ENCODE data around the gene RHEBL1. TPM values are rescaled to one million over a fixed set of nuclear protein-coding genes. Genes with fewer than 3 reads are reported as not detected.

Gene RHEBL1
- total and polyA plus RNA-seq, 2 experiments from 2014 or later = 0.65 to 0.86 TPM

DNA sequence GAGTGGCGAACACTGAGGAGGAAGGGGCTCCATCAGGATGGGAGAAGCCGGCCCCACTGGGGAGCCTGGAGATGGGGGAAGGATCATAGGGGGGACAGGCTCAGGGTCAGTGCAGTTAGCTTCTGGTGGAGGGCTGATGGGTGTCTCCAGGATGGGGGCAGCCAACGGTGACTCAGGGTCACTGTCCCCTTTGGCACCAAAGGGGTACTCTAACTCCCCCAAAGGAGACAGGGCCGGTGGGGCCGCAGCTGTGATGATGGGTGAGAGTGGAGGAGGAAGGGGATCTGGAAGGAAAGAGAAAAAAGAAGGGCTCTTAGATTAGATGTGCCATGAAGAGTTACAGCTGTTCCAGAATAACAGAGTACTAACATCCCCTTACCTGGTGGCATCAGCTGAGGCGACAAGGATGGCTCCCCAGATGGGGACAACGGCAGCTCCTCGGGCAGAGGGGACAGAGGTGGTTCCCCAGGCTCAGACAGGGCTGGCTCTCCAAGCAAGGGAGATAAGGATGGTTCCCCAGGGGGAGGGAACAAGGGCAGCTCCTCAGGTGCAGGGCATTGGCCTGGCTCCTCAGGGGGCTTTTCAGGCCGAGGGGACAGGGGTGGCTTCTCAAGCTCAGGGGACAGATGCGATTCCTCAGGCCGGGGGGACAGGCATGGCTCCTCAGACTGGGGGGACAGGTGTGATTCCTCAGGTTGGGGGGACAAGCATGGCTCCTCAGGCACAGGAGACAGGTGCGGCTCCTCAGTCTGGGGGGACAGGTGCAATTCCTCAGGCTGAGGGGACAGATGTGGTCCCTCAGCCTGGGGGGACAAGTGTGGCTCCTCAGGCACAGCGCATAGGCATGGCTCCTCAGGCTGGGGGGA is 19.0 kb downstream of the RHEBL1 start:
- peaks cover 38% of the 10 kb centered on the region for H3K36me3 ChIP-seq (ENCODE audit: low read depth)
- H4K20me1 ChIP-seq (ENCODE audit: insufficient read depth) = peaks cover 14% of the 10 kb centered on the region
- H3K4me2 ChIP-seq (ENCODE audit: unreplicated experiment) = no peak overlapping the region
- H3K9ac ChIP-seq = no peak overlapping the region
- no peak overlapping the region for H3K27ac ChIP-seq
- H3K9me2 ChIP-seq (ENCODE audit: insufficient read depth) = no peaks in the 10 kb centered on the region
- no peaks in the 10 kb centered on the region for H3K9me3 ChIP-seq (ENCODE audit: low read depth)
- peaks cover 8% of the 10 kb centered on the region for H3K4me1 ChIP-seq (ENCODE audit: insufficient read depth)
- no peak overlapping the region for H2AFZ ChIP-seq
- in situ Hi-C loops (cut with MboI) = no loop called here
- no peaks in the 10 kb centered on the region for H3F3A ChIP-seq (ENCODE audit: insufficient read depth)
- peaks cover 90% of the 10 kb centered on the region for H3K79me2 ChIP-seq (ENCODE audit: insufficient read depth)
- DNase-seq = no peak
- no peaks in the 10 kb centered on the region for H3K27me3 ChIP-seq (replicated peaks; ENCODE audit: insufficient read depth)
- TF ChIP-seq EZH2phosphoT487 (IDR thresholded peaks at IDR 0.05; ENCODE audit: insufficient read depth, low read depth) = no peak
- TF ChIP-seq EZH2 (IDR thresholded peaks at IDR 0.05; ENCODE audit: insufficient read depth, poor library complexity, severe bottlenecking) = no peak
- 94 to 95% methylated on average over 13 of the region's 13 CpGs for WGBS, 2 experiments (ENCODE audit: low coverage in 1 of 2, low lambda C conversion rate in 2 of 2, missing lambda C conversion rate in 2 of 2)
- no peak overlapping the region for H3K4me3 ChIP-seq

DNA sequence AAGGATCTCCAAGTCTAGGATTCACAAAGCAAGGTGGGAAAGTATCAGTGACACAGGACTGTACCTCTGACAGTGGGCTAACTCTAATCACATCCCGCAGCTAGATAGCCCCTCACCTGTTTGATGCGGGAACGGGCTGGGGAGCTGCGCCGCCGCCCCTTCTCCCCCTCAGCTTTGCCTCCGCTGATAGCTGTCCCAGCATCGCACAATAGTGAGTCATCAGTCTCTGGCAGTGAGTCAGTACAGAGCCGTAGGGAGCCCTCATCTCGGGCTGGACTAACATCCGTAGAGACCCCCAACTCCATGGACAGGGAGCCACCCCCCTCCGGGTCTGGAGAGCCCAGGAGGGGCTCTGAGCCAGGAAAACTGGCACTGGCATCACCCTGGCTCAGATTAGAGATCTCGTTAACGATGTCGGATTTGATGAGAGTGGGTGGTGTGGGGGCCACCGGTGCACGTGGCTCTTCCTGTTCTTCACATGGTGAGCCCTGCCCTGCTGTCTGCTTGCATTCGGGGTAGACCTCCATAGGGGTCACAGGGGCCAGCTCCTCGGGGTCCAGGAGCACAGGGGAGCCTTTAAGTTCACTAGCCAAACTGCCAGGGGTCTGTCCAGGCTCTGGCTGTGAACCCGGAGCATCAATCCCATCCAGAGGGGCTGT is 20.1 kb downstream of the RHEBL1 start:
- no peaks in the 10 kb centered on the region for H3K9me2 ChIP-seq (ENCODE audit: insufficient read depth)
- H3K27ac ChIP-seq = no peak overlapping the region
- peaks cover 80% of the 10 kb centered on the region for H3K79me2 ChIP-seq (ENCODE audit: insufficient read depth)
- peaks cover 3% of the 10 kb centered on the region for H4K20me1 ChIP-seq (ENCODE audit: insufficient read depth)
- peaks cover 46% of the 10 kb centered on the region for H3K36me3 ChIP-seq (ENCODE audit: low read depth)
- no peak overlapping the region for H3K4me2 ChIP-seq (ENCODE audit: unreplicated experiment)
- TF ChIP-seq EZH2 (IDR thresholded peaks at IDR 0.05; ENCODE audit: insufficient read depth, poor library complexity, severe bottlenecking) (no peak), EZH2phosphoT487 (IDR thresholded peaks at IDR 0.05; ENCODE audit: insufficient read depth, low read depth) (no peak)
- H3K9ac ChIP-seq = no peak overlapping the region
- H3K4me3 ChIP-seq = no peak overlapping the region
- in situ Hi-C loops (cut with MboI) = no loop called here
- no peaks in the 10 kb centered on the region for H3F3A ChIP-seq (ENCODE audit: insufficient read depth)
- 73 to 74% methylated on average over 20 of the region's 20 CpGs for WGBS, 2 experiments (ENCODE audit: low coverage in 1 of 2, low lambda C conversion rate in 2 of 2, missing lambda C conversion rate in 2 of 2)
- no peaks in the 10 kb centered on the region for H3K27me3 ChIP-seq (replicated peaks; ENCODE audit: insufficient read depth)
- H3K4me1 ChIP-seq (ENCODE audit: insufficient read depth) = peaks cover 3% of the 10 kb centered on the region; the same call in 1 of the 2 replicates
- no peak overlapping the region for H2AFZ ChIP-seq
- peak; percentile 61 for DNase-seq
- no peaks in the 10 kb centered on the region for H3K9me3 ChIP-seq (ENCODE audit: low read depth)

DNA sequence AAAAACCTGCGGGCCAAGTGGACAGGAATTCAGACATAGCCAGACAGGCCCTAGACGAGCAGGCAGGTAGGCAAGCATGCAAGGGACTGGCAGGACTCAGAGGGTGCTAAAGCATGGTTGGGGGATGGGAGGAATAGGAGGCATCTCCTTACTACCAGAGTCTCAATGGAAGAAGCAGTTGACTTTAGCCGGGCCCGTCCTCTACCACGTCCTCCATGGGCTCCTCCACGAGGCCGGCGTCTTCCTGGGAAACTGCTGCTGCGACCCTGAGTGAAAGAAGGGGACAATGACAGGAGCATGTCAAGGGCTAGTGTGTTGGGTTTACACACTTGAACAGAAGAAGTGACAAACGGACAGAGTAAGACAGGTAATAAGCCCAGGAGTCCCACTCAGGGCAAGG is 20.8 kb downstream of the RHEBL1 start:
- in situ Hi-C loops (cut with MboI) = no loop called here
- TF ChIP-seq EZH2phosphoT487 (IDR thresholded peaks at IDR 0.05; ENCODE audit: insufficient read depth, low read depth) (no peak), EZH2 (IDR thresholded peaks at IDR 0.05; ENCODE audit: insufficient read depth, poor library complexity, severe bottlenecking) (no peak)
- no peak for DNase-seq
- Histone ChIP-seq H3K4me2 (ENCODE audit: unreplicated experiment) (no peak overlapping the region), H2AFZ (no peak overlapping the region), H3F3A (ENCODE audit: insufficient read depth) (no peaks in the 10 kb centered on the region), H3K9me2 (ENCODE audit: insufficient read depth) (no peaks in the 10 kb centered on the region), H3K36me3 (ENCODE audit: low read depth) (peaks cover 46% of the 10 kb centered on the region), H3K27me3 (replicated peaks; ENCODE audit: insufficient read depth) (no peaks in the 10 kb centered on the region), H3K4me1 (ENCODE audit: insufficient read depth) (peaks cover 3% of the 10 kb centered on the region; the same call in 1 of the 2 replicates), H3K27ac (no peak overlapping the region), H3K9me3 (ENCODE audit: low read depth) (no peaks in the 10 kb centered on the region), H4K20me1 (ENCODE audit: insufficient read depth) (no peaks in the 10 kb centered on the region), H3K79me2 (ENCODE audit: insufficient read depth) (peaks cover 73% of the 10 kb centered on the region), H3K4me3 (no peak overlapping the region), H3K9ac (no peak overlapping the region)
- 90 to 91% methylated on average over 10 of the region's 10 CpGs for WGBS, 2 experiments (ENCODE audit: low coverage in 1 of 2, low lambda C conversion rate in 2 of 2, missing lambda C conversion rate in 2 of 2)

DNA sequence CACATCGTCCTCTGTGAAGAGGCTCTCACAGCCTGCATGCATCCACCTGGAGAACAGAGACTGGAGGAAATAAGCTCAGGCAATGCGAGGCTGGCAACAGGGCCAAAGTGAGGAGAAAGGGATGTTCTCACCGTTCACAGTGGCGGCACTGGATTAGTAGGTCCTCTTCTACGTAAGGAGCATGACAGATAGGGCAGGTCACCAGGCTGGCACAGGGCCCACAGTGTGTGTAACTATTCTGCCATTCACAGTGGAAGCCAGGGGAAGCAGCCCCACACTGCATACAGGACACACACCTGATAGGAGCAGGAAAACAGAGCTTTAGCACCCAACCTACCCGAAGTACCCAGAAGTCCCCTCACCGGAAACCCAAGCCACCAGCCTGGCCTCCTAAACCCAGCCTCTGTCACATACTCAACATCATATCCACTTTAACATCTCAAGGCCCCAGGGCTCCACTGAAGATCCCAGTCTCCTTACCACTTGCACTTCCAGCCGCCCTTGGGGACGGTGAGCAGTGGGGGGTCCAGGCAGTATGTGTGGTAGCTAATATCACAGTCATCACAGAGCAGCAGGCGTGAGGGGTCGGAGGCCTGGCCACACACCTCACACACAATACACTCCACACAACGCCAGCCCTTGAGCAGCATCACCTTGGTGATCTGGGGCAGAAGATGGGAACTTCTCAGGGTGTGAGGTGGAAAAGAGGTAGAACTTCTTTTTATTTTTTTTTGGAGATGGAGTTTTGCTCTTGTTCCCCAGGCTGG is 23.5 kb downstream of the RHEBL1 start:
- WGBS, 2 experiments (ENCODE audit: low coverage in 1 of 2, low lambda C conversion rate in 2 of 2, missing lambda C conversion rate in 2 of 2) = 90 to 92% methylated on average over 12 of the region's 12 CpGs
- in situ Hi-C loops (cut with MboI) = no loop called here
- no peak overlapping the region for H3K4me2 ChIP-seq (ENCODE audit: unreplicated experiment)
- no peak for DNase-seq
- no peaks in the 10 kb centered on the region for H3K27me3 ChIP-seq (replicated peaks; ENCODE audit: insufficient read depth)
- H3K4me3 ChIP-seq = no peak overlapping the region
- peaks cover 3% of the 10 kb centered on the region; the same call in 1 of the 2 replicates for H3K4me1 ChIP-seq (ENCODE audit: insufficient read depth)
- H3K27ac ChIP-seq = no peak overlapping the region
- H3K9me2 ChIP-seq (ENCODE audit: insufficient read depth) = no peaks in the 10 kb centered on the region
- no peaks in the 10 kb centered on the region for H3K9me3 ChIP-seq (ENCODE audit: low read depth)
- peaks cover 58% of the 10 kb centered on the region for H3K36me3 ChIP-seq (ENCODE audit: low read depth)
- H3K9ac ChIP-seq = no peak overlapping the region
- no peaks in the 10 kb centered on the region for H3F3A ChIP-seq (ENCODE audit: insufficient read depth)
- peaks cover 46% of the 10 kb centered on the region for H3K79me2 ChIP-seq (ENCODE audit: insufficient read depth)
- H2AFZ ChIP-seq = no peak overlapping the region
- no peaks in the 10 kb centered on the region for H4K20me1 ChIP-seq (ENCODE audit: insufficient read depth)
- TF ChIP-seq EZH2 (IDR thresholded peaks at IDR 0.05; ENCODE audit: insufficient read depth, poor library complexity, severe bottlenecking) (no peak), EZH2phosphoT487 (IDR thresholded peaks at IDR 0.05; ENCODE audit: insufficient read depth, low read depth) (no peak)

Data from GM23248 (cell line).